SK-N-MC (cell line): ENCODE measurements around the gene STOM.

Source experiments
- DNase-seq: peaks from one replicate; pipeline ENCODE4 v3.0.0-alpha.2; 2011; ENCODE audit warnings: low read depth, low spot score
- H3K27ac ChIP-seq: fragments of 200-600 bp; sonication (generic); 2 replicates; pipeline ENCODE4 v1.5.1; 2016; ENCODE audit warnings: mixed run types
- H3K36me3 ChIP-seq: fragments of 200-600 bp; sonication (generic); 2 replicates; pipeline ENCODE4 v1.6.1; 2017; ENCODE audit warnings: antibody characterized with exemption, low read length, mixed read lengths; ENCODE audit not compliant: insufficient read depth
- H3K4me3 ChIP-seq: fragments of 200-600 bp; sonication (generic); 2 replicates; pipeline ENCODE4 v1.5.1; 2016
- H3K9ac ChIP-seq: fragments of 200-600 bp; sonication (generic); 2 replicates; pipeline ENCODE4 v1.8.0; 2017; ENCODE audit warnings: mixed run types, mixed read lengths; ENCODE audit not compliant: insufficient read length
- H3K9me3 ChIP-seq: fragments of 200-600 bp; sonication (generic); 2 replicates; pipeline ENCODE4 v1.6.1; 2017; ENCODE audit warnings: low read depth, mild to moderate bottlenecking, antibody characterized with exemption, low read length, moderate library complexity, mixed read lengths
- EZH2 ChIP-seq: fragments of 200-600 bp; sonication (generic); IDR thresholded peaks from one replicate; pipeline ENCODE4 v1.6.1; 2017; ENCODE audit warnings: antibody characterized with exemption
- FOXP2 ChIP-seq: optimal IDR thresholded peaks from 2 replicates; pipeline ENCODE3; 2011; ENCODE audit warnings: mild to moderate bottlenecking, moderate library complexity; ENCODE audit not compliant: insufficient read depth; ENCODE audit errors: extremely low read length, control extremely low read depth
- POLR2AphosphoS5 ChIP-seq: IDR thresholded peaks from 2 replicates; pipeline ENCODE4 v1.6.1; 2012; ENCODE audit warnings: mild to moderate bottlenecking, low read depth, low read length, borderline replicate concordance

Gene STOM

DNA sequence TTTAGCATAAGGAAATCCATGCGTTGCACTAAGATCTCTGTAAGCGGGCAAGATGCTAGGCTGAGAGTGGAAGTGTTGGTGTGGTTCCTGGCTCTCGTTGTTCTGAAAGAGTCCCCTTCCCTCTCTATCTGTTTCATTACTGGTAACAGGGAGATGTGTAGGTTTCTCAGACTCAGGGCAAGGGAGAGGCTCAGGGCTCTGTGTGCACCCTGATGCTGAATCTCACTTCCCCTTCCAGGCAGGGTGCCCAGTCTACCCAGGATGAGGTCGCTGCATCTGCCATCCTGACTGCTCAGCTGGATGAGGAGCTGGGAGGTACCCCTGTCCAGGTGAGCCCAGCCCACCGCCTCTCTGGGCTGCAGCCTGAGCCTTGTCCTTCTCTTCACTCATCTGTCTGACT, 45.7 kb downstream of the STOM start:
- no peak for DNase-seq
- H3K9ac ChIP-seq: no peak overlapping the region
- TF ChIP-seq EZH2: no peak
- TF ChIP-seq FOXP2: no peak
- TF ChIP-seq POLR2AphosphoS5: no peak
- H3K36me3 ChIP-seq: no peaks in the 10 kb centered on the region
- no peak overlapping the region for H3K27ac ChIP-seq
- no peak overlapping the region for H3K4me3 ChIP-seq
- no peaks in the 10 kb centered on the region for H3K9me3 ChIP-seq

DNA sequence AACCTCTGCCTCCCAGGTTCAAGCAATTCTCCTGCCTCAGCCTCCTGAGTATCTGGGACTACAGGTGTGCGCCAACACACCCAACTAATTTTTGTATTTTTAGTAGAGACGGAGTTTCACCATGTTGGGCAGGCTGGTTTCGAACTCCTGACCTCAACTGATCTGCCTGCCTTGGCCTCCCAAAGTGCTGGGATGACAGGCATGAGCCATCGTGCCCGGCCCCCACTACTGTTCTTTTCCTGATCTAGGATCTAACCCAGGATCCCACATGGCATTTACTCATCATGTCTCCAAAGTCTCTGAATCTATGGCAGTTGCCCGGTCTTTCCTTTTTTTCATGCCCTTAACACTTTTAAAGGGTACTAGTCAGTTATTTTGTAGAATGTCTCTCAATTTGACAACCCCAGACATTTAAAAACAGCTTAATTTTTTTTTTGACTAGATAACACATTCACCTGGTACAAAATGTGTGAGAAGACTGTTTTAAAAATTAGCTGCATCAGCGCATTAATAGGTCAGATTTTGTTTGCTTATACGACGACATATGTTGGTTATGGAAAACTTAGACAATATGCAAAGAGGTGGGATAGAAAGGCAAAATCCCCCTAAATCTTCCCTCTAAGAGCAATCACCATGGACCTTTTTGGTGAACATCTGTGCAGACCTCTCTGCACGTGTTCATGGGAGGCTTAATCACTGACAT, 46.5 kb downstream of the STOM start:
- TF ChIP-seq EZH2: no peak
- TF ChIP-seq FOXP2: no peak
- TF ChIP-seq POLR2AphosphoS5: no peak
- no peaks in the 10 kb centered on the region for H3K36me3 ChIP-seq
- no peak overlapping the region for H3K27ac ChIP-seq
- no peak overlapping the region for H3K9ac ChIP-seq
- no peaks in the 10 kb centered on the region for H3K9me3 ChIP-seq
- DNase-seq: no peak
- no peak overlapping the region for H3K4me3 ChIP-seq

DNA sequence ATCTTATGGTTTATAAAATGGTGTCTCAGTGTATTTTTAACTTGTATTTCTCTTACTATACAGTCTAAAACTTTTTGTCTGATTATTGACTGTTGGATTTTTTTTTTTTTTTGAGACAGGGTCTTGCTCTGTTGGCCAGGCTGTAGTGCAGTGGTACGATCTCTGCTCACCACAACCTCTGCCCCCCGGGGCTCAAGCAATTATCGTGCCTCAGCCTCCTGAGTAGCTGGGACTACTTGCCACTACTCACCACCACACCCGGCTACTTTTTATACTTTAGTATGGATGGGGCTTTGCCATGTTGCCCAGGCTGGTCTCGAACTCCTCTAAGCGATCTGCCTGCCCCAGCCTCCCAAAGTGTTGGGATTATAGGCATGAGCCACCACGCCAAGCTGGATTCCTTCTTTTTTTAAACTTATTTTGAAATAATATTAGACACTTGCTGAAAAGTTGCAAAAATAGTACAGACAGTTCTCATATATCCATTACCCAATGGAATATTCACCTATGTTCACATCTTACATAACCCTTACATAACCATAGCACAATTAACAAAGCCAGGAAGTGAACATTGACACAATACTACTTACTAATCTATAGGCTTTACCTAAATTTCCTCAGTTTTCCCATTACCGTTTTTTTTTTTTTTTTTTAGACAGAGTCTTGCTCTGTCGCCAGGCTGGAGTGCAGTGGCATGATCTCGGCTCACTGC, 47.2 kb downstream of the STOM start:
- H3K4me3 ChIP-seq: no peak overlapping the region
- H3K36me3 ChIP-seq: no peaks in the 10 kb centered on the region
- no peak for DNase-seq
- no peaks in the 10 kb centered on the region for H3K9me3 ChIP-seq
- no peak overlapping the region for H3K27ac ChIP-seq
- TF ChIP-seq POLR2AphosphoS5: no peak
- TF ChIP-seq EZH2: no peak
- no peak for TF ChIP-seq FOXP2
- no peak overlapping the region for H3K9ac ChIP-seq

DNA sequence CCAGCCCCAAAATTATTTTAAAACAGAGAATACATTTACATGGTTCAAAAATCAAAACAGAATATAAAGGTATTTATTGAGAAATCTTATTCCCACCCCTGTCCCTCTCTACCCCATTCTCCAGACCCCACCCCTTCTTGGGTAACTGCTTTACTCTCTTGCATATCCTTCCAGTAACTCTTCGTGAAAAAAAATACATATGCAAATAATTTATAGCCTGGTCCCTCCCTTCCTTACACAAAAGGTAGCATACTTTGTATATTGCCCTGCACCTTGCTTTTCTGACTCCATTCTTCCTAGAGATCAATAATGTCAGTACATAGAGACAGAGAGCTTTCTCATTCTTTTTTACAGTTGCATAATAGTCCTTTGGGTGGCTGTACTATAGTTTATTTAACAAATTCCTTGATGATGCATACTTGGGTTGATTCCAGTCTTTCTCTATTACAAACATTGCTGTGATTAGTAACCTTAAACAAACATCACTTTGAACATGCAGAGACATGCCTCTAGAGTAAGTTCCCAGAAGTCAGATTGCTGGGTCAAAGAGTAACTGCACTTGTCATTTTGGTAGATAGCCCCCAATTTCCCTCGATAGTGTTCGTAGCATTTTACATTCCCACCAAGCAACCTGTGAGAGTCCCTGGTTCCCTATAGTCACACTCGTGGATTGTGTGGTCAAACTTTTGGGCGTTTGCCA, 47.9 kb downstream of the STOM start:
- Histone ChIP-seq H3K36me3 (no peaks in the 10 kb centered on the region), H3K9me3 (no peaks in the 10 kb centered on the region), H3K27ac (no peak overlapping the region), H3K9ac (no peak overlapping the region), H3K4me3 (no peak overlapping the region)
- TF ChIP-seq POLR2AphosphoS5 (no peak), FOXP2 (no peak), EZH2 (no peak)
- DNase-seq: no peak

DNA sequence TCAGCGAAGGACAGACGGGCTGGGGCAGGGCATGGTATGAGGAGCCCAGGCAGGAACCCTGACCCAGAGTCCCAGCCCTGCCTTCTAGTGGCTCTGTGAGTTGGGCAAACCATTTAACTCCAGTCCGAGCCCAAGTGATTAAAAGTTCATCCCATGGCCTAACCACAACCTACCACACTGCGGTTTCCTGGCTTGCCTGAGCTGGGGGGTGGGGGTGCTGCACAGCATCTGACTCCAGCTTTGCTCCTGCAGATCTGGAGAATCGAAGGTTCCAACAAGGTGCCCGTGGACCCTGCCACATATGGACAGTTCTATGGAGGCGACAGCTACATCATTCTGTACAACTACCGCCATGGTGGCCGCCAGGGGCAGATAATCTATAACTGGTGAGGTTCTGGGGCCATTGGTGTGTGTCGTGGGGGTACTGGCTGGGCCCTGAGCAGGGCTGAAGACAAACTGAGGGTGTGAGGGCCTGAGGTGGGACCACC, 49.0 kb downstream of the STOM start:
- DNase-seq: no peak
- Histone ChIP-seq H3K9ac (no peak overlapping the region), H3K9me3 (no peaks in the 10 kb centered on the region), H3K27ac (no peak overlapping the region), H3K4me3 (no peak overlapping the region), H3K36me3 (no peaks in the 10 kb centered on the region)
- no peak for TF ChIP-seq EZH2
- TF ChIP-seq POLR2AphosphoS5: no peak
- TF ChIP-seq FOXP2: no peak

DNA sequence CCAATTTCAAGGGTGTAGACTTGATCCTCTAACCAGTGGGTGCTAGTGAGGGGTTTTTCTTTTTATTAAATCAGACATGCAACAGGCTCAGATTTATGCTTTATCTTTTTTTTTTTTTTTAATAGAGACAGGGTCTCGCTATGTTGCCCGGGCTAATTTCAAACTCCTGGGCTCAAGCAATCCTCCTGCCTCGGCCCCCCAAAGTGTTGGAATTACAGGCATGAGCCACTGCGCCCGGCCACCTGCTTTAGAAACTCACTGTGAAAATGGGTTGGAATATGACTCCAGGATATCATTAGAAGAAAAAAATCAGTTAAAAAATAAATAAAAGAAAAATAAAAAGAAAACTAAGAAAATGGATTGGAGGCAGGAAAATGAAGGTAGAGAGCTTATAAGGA, 50.7 kb downstream of the STOM start:
- DNase-seq: no peak
- TF ChIP-seq POLR2AphosphoS5 (no peak), FOXP2 (no peak), EZH2 (no peak)
- no peak overlapping the region for H3K27ac ChIP-seq
- H3K9me3 ChIP-seq: no peaks in the 10 kb centered on the region
- no peak overlapping the region for H3K4me3 ChIP-seq
- no peaks in the 10 kb centered on the region for H3K36me3 ChIP-seq
- no peak overlapping the region for H3K9ac ChIP-seq

DNA sequence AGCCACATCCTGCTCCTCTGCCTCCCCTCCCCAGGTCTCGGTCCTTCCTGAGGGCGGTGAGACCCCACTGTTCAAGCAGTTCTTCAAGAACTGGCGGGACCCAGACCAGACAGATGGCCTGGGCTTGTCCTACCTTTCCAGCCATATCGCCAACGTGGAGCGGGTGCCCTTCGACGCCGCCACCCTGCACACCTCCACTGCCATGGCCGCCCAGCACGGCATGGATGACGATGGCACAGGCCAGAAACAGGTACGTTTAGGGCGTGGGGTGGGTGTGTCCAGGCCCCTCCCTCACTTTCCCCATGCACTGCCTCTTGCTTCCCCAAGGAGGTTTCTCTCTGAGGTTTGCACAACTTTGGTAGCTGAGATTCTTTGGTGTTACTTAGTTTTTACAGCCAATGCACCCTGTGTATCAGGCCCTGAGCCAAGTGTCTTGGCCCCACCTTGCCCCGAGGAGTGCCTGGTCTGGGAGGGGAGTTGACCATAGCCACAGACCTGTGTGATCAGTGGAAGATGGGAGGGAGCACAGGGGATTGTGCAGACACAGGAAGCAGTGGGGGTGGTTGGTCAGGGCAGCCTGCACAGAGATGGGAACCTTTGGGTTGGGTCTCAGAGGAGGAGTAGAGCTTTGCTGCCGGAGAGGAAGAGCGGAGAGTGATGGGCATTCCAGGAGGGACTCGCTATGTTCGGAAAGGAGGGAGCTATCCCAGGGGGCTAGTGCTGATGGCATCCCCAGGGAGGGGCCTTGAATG, 51.2 kb downstream of the STOM start:
- TF ChIP-seq FOXP2 (no peak), POLR2AphosphoS5 (no peak), EZH2 (no peak)

More for the DNA sequence above, 51.2 kb downstream of the STOM start:
- Histone ChIP-seq H3K27ac (no peak overlapping the region), H3K9me3 (no peaks in the 10 kb centered on the region), H3K4me3 (no peak overlapping the region), H3K9ac (no peak overlapping the region), H3K36me3 (no peaks in the 10 kb centered on the region)
- no peak for DNase-seq
